22Rv1 (cell line): Measurements from ENCODE around the gene DVL2.

ENCODE experiments used
- H3K27ac ChIP-seq: fragments of 450-650 bp; 2 replicates; pipeline ENCODE4 v1.5.1; 2017
- CTCF ChIP-seq: fragments of 450-650 bp; IDR thresholded peaks from 2 replicates; pipeline ENCODE4 v1.5.1; 2017; ENCODE audit warnings: mild to moderate bottlenecking
- ZFX ChIP-seq: fragments of 450-650 bp; IDR thresholded peaks from 2 replicates; pipeline ENCODE4 v1.6.1; 2017; ENCODE audit warnings: antibody characterized with exemption, borderline replicate concordance

The DVL2 gene

GRCh38 chr17:7279448-7279847 is 45.1 kb upstream of the DVL2 start:
- no peak for TF ChIP-seq ZFX
- no peak for TF ChIP-seq CTCF
- H3K27ac ChIP-seq: no peak overlapping the region; the same call in 1 of the 2 replicates

- H3K27ac ChIP-seq: peak overlapping the region; percentile 61
- TF ChIP-seq CTCF (no peak), ZFX (no peak)
Observed at GRCh38 chr17:7266784-7267183, 32.5 kb upstream of the DVL2 start.

GRCh38 chr17:7263801-7264078 is 29.4 kb upstream of the DVL2 start:
- TF ChIP-seq ZFX (no peak), CTCF (no peak)
- peak overlapping the region; percentile 99 for H3K27ac ChIP-seq

GRCh38 chr17:7262935-7263800 is 28.9 kb upstream of the DVL2 start:
- TF ChIP-seq ZFX: no peak
- TF ChIP-seq CTCF: no peak
- H3K27ac ChIP-seq: peak overlapping the region; percentile 99

GRCh38 chr17:7262192-7262934 is 28.0 kb upstream of the DVL2 start, which contains the start of gene CLDN7:
Gene CLDN7, minus strand, starts transcription at chr17:7262478. Its CDS starts 435 bp downstream, at chr17:7262043.
- peak within 1 kb of the TSS; percentile 99 for H3K27ac ChIP-seq
- TF ChIP-seq CTCF: peak; percentile 47
- TF ChIP-seq ZFX: no peak

- H3K27ac ChIP-seq: peak overlapping the region; percentile 99
- TF ChIP-seq CTCF (no peak), ZFX (no peak)
Observed at GRCh38 chr17:7261379-7262191, 27.3 kb upstream of the DVL2 start.
